GM20000 (cell line): ENCODE measurements around the gene SEC24C.
A peak's percentile ranks its signal among the peaks of the same experiment; 100 is the strongest.
"Not testable (repeated sequence)": the region's sequence is repeated elsewhere in the genome, so short reads cannot be mapped to it uniquely, and the experiment has no call there.

Source experiments
- DNase-seq: peaks from one replicate; pipeline ENCODE4 v3.0.0; 2012; ENCODE audit warnings: low spot score
- TF ChIP-seq, protein P1 (sequence below): IDR thresholded peaks from 2 replicates; pipeline ENCODE4 v1.5.1; 2012; ENCODE audit warnings: mild to moderate bottlenecking, control low read depth; ENCODE audit errors: extremely low read depth, missing control alignments

Gene SEC24C

DNA sequence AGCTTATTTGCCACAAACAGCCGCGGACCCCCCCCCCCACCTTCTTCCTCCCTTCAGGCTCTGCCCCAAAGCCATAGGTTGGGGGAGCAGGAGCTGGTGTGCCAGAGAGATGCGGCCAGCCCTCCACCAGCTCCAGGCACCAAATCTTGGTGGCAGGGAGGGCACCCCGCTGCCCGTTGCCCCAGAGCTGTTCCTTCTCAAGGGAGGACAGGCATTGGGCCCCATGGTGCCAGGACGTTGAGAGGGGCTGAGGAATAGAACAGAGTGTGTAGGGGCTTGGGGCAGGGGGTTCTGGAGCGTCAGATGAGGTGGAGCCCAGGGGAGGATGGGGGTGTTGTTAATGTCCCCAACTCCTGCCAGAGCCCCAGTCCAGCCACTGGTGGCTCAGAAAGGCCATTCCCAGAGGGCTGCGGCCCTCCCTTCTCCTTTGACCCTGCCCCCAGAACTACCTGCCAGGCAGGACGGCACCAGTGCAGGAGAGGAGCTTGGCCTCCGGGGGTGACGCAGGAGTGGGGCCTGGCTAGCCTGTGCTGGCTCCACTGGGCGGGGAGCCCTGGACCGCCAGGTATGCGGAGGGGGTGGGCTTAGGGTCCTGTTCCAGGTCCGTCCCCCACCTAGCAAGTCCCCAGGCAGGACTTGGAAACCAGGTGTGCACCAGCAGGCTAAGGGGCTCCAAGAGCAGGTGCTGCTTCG, 10.0 kb upstream of the SEC24C start:
- no peak for DNase-seq
- TF ChIP-seq, protein P1, sequence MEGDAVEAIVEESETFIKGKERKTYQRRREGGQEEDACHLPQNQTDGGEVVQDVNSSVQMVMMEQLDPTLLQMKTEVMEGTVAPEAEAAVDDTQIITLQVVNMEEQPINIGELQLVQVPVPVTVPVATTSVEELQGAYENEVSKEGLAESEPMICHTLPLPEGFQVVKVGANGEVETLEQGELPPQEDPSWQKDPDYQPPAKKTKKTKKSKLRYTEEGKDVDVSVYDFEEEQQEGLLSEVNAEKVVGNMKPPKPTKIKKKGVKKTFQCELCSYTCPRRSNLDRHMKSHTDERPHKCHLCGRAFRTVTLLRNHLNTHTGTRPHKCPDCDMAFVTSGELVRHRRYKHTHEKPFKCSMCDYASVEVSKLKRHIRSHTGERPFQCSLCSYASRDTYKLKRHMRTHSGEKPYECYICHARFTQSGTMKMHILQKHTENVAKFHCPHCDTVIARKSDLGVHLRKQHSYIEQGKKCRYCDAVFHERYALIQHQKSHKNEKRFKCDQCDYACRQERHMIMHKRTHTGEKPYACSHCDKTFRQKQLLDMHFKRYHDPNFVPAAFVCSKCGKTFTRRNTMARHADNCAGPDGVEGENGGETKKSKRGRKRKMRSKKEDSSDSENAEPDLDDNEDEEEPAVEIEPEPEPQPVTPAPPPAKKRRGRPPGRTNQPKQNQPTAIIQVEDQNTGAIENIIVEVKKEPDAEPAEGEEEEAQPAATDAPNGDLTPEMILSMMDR = no peak

DNA sequence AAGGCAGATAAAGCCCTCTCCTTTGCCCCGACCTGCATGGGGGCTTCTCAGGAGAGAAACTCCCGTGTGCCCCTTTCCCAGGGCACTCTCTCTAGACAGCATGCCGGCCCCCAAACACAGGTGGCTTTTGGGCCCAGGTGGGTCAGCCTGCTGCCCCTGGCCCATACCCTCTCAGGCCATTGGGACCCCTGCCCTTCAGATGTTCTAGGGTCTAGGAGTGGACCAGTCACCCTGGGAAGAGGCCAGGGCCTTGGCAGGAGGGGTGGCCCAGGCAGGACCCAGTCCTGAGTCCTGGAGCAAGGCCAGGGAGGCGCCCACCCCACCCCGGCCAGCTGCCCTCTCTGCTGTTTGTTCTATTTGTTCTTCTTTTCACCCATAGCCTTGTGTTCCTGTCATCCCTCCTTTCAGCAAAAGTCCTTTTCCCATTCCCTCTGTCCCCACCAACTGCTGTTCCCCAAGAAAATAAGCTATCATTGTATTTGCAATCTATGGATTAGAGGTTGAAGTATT, 9.3 kb upstream of the SEC24C start:
- no peak for DNase-seq
- TF ChIP-seq, protein P1 = no peak

DNA sequence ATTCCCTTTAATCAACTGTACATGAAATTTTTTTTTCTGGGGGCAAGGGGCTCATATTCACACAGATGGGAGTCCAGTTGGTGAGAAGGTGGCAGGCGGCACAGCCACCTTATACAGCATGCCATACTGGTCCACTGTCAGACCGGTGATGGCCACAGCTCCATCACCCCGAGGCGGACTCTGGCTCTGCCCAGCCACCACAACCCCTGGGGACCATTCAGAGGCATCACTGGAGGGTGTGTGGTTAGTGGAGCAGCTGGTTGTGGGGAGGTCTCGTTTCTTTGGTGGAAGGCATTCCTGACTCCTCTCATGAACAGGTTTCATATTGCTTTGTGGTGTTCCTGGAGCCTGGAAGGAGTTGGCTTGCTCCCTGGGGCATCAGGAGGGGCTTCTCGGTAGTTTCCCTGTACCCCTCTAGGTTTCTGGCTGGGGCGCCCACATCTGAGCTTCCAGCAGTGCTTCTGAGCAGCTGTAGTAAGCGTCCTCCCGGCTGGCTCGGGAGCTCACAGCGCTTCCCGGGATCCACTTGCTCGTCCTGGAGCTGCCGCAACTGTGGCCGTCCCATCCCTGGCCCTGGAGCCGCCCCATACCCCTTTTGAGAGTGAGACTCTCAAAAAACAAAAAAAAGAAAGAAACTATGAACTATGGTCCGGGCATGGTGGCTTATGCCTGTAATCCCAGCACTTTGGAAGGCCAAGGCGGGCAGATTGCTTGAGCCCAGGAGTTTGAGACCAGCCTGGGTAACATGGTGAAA, 3.5 kb upstream of the SEC24C start:
- not testable (repeated sequence) for DNase-seq

DNA sequence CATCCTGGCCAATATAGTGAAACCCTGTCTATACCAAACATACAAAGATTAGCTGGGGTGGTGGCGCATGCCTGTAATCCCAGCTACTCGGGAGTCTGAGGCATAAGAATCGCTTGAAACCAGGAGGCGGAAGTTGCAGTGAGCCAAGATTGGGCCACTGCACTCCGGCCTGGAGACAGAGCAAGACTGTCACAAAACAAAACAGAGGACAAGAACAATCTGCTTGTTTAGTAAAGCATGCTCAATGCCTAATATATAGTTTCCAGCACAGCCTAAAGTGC, 1.8 kb upstream of the SEC24C start:
- no peak for DNase-seq
- TF ChIP-seq, protein P1 = no peak

DNA sequence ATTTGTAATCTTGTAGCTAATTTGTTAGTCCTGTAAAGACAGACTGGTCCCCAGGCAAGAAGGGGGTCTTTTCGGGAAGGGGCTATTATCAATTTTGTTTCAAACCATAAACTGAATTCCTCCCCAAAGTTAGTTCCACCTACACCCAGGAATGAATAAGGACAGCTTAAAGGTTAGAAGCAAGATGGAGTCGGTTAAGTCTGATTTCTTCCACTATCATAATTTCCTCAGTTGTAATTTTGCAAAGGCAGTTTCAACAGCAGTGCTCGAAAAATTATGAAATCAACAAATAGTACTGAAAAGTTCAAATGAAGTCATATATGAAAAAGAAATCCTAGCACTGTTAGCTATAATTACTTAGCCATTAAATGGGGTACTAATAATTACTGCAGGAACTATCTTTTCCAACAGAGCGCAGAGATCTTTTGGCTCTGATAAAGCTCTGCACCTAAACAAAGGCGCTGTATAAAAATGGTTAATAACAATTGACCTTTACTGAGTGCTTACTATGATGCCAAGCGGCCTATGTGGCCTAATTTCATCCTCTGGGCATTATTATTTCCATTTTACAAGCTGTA, 756 bp upstream of the SEC24C start:
- no peak for DNase-seq

DNA sequence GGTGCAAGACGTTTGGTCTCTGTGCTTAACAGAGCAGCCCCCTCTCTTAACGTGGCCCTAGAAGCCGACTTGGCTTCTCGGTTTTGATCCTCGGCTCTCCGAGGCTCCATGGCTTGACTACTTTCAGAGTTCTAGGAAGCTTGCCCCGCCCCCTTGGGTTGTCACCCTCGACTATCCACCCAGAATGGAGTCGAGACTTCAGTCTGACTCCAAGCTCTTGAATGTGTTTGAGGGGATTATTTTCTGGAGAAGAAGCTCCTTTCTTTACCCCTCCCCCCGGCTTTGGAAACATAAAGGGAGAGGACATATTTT, 448 bp downstream of the SEC24C start:
- TF ChIP-seq, protein P1 = no peak
- peak; percentile 46 for DNase-seq

More for the DNA sequence above, 756 bp upstream of the SEC24C start:
- TF ChIP-seq, protein P1 = no peak

DNA sequence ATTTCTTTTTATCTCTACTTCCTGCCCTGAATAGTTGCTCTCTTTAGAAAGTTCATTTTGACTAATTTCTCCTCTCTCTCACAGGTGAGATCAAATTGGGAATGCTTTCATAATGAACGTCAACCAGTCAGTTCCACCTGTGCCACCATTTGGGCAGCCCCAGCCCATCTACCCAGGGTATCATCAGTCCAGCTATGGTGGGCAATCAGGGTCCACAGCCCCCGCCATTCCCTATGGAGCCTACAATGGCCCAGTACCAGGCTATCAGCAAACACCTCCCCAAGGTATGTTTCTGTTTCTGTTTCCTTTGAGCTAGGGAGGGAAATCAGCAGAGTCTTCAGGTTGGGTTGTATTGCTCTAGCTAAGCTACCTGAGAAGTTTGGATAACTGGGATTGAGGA, 2.5 kb downstream of the SEC24C start:
- TF ChIP-seq, protein P1 = no peak
- no peak for DNase-seq
